ENCODE data around the gene C16orf96. TPM values are rescaled to one million over a fixed set of nuclear protein-coding genes. Genes with fewer than 3 reads are reported as not detected.

The C16orf96 gene
- total and polyA plus RNA-seq, 2 of the 13 experiments (the other 11 are each of a cell fraction or from before 2014, with no cell fraction given) = 0.03 TPM; not detected in 1

DNA sequence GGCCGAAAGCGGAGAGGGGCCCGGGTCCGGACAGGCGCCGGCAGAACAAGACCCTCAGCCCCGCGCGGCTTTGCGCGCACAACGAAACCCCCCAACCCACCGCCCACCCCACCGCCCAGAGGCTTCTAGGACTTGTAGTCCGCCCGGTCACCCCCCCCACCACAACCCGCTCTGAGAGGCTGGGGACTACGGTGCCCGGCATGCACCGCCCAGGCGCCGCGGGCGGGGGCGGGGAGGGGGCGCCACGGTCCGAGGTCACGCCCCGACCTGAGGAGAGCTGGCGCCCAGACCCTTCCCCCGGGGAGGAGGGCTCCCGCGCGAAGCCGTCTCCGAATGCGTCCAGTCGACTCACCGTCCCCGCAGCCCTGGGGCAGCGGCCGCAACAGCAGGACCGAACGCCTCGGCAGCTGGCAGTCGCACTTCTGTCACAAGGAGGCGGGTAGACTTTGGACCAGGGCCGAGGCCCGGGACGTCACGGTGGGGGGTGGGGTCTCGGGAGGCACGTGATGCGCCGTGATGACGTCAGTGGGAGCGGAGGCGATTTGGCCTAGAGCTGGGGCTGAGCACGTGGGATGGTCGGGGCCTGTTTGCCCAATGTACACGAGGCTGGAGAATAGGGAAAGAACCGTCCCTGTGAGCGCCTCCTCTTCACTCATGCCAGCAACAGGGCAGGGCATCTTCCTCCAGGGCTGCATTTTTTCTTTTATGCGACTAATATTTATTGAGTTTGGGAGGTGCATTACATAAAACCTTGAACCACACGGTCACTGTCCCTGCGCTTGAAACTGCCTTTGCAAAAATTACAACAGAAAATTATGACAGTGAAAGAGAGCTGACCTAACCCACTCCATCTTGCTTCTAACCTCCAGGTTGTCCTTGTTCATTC is 17.5 kb upstream of the C16orf96 start, which contains the start of gene CDIP1 (continued):
- TF ChIP-seq ZNF160 (CRISPR knock-in tag; IDR thresholded peaks at IDR 0.05) (peak; percentile 99), ZNF460 (CRISPR knock-in tag; IDR thresholded peaks at IDR 0.05; ENCODE audit: borderline replicate concordance) (no peak; the same call in 1 of the 2 replicates), KAT8 (CRISPR knock-in tag; IDR thresholded peaks at IDR 0.05) (peak; percentile 85), NR2F6 (IDR thresholded peaks at IDR 0.05) (0 out of 2 replicates have a peak, but pooled peaks have one; percentile 30), NR2F6 (CRISPR knock-in tag; IDR thresholded peaks at IDR 0.05) (no peak; the same call in 1 of the 2 replicates), ZNF101 (CRISPR knock-in tag; IDR thresholded peaks at IDR 0.05; ENCODE audit: borderline replicate concordance, low read depth) (peak; percentile 98), ZNF549 (CRISPR knock-in tag; IDR thresholded peaks at IDR 0.05) (no peak), ZNF83 (CRISPR knock-in tag; IDR thresholded peaks at IDR 0.05; ENCODE audit: borderline replicate concordance) (peak; percentile 99), PPARG (CRISPR knock-in tag; conservative IDR thresholded peaks at IDR 0.05) (peak; percentile 80), MXD1 (CRISPR knock-in tag; IDR thresholded peaks at IDR 0.05) (peak; percentile 98), FOXA1 (IDR thresholded peaks at IDR 0.05) (no peak), FOXA1 (CRISPR knock-in tag; IDR thresholded peaks at IDR 0.05) (peak; percentile 79), ATF6 (CRISPR knock-in tag; conservative IDR thresholded peaks at IDR 0.05) (peak; percentile 82; the same call in 1 of the 2 replicates), SNAPC2 (CRISPR knock-in tag; IDR thresholded peaks at IDR 0.05) (peak; percentile 99), JDP2 (CRISPR knock-in tag; IDR thresholded peaks at IDR 0.05; ENCODE audit: borderline replicate concordance) (peak; percentile 92), SIN3A (IDR thresholded peaks at IDR 0.05; ENCODE audit: borderline replicate concordance, low read depth, low read length) (peak; percentile 84; the same call in 1 of the 2 replicates), U2AF2 (IDR thresholded peaks at IDR 0.05; ENCODE audit: low read depth, low read length) (no peak), KLF13 (CRISPR knock-in tag; IDR thresholded peaks at IDR 0.05) (peak; percentile 98)
- TF ChIP-seq, protein P1, sequence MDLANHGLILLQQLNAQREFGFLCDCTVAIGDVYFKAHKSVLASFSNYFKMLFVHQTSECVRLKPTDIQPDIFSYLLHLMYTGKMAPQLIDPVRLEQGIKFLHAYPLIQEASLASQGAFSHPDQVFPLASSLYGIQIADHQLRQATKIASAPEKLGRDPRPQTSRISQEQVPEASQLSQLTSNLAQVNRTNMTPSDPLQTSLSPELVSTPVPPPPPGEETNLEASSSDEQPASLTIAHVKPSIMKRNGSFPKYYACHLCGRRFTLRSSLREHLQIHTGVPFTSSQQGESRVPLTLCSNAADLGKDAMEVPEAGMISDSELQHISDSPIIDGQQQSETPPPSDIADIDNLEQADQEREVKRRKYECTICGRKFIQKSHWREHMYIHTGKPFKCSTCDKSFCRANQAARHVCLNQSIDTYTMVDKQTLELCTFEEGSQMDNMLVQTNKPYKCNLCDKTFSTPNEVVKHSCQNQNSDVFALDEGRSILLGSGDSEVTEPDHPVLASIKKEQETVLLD (CRISPR knock-in tag; IDR thresholded peaks at IDR 0.05; ENCODE audit: low read depth) = peak; percentile 92
- TF ChIP-seq, protein P2, sequence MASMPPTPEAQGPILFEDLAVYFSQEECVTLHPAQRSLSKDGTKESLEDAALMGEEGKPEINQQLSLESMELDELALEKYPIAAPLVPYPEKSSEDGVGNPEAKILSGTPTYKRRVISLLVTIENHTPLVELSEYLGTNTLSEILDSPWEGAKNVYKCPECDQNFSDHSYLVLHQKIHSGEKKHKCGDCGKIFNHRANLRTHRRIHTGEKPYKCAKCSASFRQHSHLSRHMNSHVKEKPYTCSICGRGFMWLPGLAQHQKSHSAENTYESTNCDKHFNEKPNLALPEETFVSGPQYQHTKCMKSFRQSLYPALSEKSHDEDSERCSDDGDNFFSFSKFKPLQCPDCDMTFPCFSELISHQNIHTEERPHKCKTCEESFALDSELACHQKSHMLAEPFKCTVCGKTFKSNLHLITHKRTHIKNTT (CRISPR knock-in tag; IDR thresholded peaks at IDR 0.05) = no peak
- TF ChIP-seq, protein P3, sequence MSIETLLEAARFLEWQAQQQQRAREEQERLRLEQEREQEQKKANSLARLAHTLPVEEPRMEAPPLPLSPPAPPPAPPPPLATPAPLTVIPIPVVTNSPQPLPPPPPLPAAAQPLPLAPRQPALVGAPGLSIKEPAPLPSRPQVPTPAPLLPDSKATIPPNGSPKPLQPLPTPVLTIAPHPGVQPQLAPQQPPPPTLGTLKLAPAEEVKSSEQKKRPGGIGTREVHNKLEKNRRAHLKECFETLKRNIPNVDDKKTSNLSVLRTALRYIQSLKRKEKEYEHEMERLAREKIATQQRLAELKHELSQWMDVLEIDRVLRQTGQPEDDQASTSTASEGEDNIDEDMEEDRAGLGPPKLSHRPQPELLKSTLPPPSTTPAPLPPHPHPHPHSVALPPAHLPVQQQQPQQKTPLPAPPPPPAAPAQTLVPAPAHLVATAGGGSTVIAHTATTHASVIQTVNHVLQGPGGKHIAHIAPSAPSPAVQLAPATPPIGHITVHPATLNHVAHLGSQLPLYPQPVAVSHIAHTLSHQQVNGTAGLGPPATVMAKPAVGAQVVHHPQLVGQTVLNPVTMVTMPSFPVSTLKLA (IDR thresholded peaks at IDR 0.05) = peak; percentile 90
- TF ChIP-seq, protein P4, sequence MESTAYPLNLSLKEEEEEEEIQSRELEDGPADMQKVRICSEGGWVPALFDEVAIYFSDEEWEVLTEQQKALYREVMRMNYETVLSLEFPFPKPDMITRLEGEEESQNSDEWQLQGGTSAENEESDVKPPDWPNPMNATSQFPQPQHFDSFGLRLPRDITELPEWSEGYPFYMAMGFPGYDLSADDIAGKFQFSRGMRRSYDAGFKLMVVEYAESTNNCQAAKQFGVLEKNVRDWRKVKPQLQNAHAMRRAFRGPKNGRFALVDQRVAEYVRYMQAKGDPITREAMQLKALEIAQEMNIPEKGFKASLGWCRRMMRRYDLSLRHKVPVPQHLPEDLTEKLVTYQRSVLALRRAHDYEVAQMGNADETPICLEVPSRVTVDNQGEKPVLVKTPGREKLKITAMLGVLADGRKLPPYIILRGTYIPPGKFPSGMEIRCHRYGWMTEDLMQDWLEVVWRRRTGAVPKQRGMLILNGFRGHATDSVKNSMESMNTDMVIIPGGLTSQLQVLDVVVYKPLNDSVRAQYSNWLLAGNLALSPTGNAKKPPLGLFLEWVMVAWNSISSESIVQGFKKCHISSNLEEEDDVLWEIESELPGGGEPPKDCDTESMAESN (CRISPR knock-in tag; conservative IDR thresholded peaks at IDR 0.05) = peak; percentile 99

All from HepG2 (cell line).